Breast epithelium (tissue), 3 donors: ENCODE data around the gene CIB2.

Experiments used
- CTCF ChIP-seq, 3 donors: fragments of 450-650 bp; IDR thresholded peaks; one replicate each; pipeline ENCODE4 v1.5.1; 2016 to 2017; ENCODE audit warnings: antibody characterized with exemption in 3 of 3, mild to moderate bottlenecking in 3 of 3, moderate library complexity in 3 of 3
- POLR2A ChIP-seq: fragments of 450-650 bp; IDR thresholded peaks from one replicate; pipeline ENCODE4 v1.6.1; 2016; ENCODE audit warnings: antibody characterized with exemption, mild to moderate bottlenecking, moderate library complexity

- TF ChIP-seq CTCF (IDR thresholded peaks at IDR 0.05) (no peak), POLR2A (no peak)
Measured at GRCh38 chr15:78105476-78106241, 25.6 kb downstream of the CIB2 start.
